HG03521 (cell line): ENCODE results near the gene BCAS3.

Experiments used
- ATAC-seq: cut with Tn5 transposase; IDR thresholded peaks from one replicate; pipeline ENCODE4 v1.9.1; 2021; ENCODE audit warnings: mild to moderate bottlenecking, moderate library complexity; ENCODE audit not compliant: unreplicated experiment

The BCAS3 gene

DNA sequence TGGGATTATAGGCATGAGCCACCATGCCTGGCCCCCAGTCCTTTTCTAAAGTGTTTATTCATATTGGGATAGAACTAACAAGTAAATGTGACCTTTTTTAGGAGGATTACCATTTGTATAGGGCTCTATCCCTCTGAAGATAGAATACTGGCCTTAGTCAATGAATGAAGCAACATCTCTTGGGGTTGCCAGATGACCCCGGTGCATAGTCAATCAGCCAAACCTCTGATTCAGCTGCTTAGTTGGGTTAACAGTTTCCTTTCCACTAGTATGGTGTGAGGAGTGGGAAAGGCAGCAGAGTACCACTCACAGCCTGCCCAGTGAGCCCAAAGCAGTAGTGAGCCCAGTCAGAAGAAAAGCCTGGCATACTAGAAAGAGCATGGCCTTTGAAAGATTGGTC lies 627.4 kb downstream of the BCAS3 start:
- ATAC-seq, result no peak

DNA sequence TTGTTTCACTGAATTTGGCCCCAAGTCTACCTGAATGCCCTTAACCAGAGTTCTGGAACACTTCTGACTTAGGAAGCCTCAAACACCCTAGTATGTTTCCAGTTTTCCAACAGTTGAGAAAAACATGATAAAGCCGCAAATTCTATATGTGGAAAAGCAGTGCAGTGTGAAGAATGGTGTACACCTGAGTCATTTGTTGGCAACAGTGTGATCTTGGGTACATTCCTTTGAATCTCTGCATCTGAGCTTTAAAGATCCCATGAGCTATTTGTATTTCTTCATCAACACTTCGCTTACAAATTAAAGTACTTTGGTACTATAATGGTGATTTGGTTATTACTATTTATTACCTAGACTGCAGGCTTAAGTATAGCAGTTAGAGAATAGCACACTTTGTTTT lies 628.4 kb downstream of the BCAS3 start:
- ATAC-seq, result no peak

DNA sequence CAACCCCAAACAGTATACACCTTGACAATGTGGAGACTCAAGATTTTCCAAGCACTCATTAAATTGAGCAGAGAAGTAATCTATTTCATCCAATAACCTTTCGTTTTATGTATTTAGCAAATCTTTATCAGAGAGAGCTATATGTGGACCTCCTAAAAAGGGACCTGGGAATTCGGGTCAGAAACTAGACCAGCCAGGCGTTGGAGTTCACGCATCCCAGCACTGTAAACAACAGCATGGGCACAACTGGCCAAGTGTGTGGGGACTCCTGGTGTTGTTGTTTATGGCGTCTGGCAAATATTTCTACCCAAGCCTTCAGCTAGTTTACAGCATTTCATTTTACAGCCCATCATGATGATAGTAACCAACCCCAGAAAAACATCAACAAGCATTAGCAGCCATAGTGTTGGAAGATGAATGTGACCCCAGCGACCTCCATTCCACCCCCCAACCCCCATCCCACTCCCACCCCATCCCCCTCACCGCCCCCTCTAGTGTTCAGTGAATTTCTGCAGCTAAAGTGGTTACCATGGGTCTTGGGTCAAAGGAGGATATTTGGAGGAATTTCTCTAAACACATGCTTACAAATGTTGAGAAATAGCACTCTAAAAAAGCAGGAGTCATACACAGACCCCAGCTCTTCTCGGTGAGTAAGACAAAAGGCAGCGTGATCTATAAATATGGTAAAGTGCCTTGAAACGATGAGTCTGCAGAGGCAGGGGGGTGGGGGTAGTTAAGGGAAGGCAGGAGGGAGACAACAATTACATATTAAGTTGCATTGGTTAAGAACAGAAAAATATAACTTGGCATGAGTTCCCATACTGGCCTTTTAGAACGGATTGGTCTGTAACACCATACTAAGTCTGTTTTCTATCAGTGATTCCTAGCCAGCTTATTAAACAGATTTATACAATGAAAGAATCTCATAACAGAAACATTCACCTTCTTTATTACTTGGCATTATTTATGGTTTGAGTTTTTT lies 630.5 kb downstream of the BCAS3 start:
- no peak for ATAC-seq

DNA sequence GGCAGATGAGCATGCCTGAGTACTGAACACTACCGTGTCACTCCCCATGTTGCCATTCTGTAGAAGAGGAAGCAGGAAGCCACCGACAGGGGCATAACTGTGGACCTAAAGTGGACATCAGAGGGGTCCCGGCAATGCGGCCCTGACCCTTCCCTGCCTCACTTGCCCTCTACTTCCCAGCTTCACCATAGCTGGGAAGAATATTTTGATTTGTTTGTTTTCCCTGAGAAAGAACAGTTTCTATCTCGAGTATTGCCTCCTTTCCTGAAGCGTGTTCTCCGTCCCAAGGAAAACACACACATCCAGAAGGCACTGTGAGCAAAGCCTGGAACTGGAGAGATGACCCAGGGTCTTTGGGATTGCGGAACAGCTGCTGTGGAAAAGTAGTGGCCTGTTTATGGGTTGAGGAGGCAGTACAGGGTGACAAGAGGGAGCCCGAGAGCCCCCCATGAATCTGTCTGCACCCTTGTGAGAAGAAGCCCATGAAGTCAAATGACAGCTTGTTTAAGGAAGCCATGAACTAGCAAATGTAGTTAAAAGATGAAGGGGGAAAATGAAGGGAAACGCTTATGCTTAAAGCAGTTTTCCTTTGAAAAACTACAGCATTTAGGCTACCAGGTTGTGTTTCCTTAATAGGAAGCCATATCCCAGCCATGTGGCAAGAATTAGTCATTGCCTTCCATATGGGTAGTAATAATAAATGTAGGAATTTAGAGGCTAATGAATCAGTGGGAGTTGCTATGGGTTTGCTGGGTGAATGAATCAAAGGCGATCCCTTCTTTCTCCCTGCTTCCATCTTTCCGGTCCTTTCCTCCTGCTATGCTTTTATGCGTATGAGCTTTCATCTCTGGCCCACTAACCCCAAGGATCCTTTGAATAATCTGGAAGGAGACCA lies 632.0 kb downstream of the BCAS3 start:
- ATAC-seq, result no peak

DNA sequence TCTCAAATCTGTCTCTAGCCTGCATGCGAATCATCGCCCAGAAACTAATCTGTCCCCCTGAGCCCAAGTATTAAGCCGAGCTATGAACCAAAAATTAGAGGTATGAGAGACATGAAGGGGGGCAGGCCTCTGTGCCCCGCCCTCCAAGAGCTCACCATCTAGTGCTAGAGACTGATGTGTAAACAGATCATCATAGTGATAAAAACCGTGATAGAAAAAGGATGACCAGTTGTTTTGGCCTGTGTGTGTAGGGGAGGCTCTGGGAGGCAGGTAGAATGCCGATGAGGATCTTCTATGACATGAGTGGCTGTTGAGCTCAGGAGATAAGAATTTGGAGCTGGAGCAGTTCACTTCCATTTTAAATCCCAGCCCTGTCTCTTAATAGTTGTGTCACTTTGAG lies 632.9 kb downstream of the BCAS3 start:
- ATAC-seq, result no peak

DNA sequence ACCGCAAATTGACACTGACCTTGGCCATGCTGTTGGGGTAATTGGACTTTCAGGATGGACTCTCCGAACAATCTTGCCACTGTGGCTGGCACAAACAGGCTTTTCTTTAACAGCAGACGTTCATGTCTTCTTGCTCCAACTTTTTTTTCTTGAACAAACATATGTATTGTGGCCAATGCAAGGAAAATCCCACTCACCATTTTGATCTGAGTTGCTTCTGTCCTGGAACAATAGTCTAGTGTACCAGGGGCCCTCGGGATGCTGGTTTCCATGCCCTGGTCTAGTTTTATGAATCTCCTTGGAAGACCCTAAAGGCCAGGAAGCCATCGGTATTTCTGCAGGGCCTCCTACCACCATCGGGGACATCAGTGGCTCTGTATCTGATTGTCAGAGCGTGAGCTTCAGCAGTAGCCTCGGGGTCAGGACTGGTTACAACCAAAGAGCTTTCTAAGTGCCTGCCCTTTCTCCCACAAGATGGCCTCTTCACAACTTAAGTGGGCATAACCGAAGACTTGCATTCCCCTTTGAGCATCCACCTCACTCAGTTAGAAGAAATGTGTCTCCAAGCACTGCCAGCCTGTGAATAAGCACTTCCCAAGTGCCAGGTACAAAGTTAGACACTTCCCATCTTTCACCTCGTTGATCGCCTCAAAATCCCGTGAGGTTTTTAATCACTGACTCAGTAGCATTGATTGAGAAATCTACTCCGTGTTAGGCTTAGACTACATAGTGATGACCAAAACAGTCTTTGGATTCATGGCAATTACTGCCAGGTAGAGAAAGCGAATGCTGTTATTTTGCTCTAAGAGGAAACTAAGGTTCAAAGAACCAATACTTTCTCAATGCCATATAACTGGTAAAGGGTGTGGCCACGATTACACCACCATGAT lies 635.0 kb downstream of the BCAS3 start:
- no peak for ATAC-seq

DNA sequence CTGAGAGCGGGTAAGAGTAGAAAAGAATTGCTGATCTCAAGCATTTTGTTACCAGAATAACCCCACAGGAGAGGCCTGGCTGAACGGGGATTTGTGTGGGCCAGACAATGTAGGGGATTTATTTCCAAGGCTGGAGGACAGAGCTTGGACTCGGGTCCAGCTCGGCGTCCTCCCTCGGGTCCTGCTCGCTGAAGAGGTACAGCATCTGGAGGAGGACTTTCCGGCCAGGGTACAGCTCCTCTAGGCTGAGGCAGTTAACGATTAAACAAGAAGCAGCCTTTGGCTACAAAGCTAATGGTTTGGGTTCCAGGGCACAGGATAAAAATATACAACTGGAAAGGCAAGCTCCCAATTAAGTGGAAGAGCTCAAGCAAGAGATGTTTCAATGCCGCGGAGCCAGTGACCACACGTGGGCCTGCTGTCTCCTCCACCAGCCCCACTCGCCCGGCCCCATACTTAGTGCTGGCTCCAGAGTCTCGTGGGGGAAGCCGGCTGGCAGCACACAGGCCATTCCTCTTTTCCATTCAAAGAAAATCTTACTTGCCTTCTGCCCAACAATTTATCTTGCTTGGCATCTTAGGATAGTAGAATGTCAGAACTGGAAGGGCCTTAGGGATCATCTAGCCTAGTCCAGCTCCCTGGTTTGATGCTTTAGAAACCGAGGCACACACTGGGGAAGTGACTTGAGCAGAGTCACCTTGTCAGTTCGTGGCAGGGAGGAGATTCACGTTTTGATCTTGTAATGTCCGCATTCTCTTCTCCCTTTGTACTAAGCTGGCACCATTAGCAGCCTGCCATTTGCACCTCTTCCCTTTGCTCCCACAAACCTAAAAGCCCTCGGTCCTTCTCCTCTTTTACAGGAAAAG lies 636.0 kb downstream of the BCAS3 start:
- ATAC-seq, result no peak

DNA sequence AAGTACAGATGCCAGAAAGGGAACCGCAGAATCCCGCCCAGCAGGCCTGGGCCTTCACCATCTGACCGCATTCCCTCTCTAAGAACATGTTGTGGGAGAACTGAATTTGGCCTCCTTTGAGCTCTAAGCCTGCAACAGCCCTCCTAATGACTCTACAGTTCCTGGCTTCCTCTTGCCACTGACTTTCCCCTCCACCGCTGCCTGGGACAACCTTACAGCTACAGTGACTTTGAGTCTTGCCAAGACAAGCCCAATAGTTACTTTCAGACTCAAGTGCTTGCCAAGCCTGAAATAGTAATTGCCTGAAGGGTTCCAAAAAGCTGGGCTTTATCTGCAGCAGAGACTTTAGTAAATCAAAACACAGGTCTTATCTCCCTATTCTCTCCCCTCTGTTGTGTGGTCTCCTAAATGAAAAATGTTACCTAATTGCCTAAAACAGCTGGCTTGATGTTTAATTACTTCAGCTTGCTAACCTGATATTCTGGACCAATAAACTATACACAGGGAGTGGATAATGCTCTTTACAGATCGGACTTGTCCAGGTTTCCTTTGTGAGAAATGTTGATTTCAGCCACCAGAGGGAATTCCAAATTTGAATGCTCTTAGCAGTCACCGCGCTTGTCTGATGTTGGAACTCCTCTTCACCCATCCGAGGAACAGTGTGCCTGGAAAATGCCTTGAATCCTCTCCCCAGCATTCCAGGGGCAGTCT lies 636.9 kb downstream of the BCAS3 start:
- ATAC-seq, result no peak

DNA sequence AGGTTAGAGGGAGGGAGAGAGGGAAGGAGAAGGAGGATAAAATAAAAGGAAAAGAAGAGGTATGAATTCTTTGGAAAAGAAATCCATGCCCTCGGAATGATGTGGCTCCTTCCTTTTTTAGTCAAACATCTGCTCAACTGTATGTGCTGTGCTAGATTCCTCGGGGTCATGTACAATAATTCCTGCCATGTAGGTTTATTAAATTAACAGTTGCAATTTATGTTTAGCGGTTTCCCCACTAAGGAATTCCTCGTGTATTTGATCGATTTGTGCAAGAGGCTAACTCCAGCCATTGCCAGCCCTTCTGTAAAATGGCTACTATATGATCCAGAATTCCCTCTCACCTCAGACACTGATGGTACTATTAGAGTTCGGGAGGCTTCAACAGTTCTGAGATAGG lies 639.0 kb downstream of the BCAS3 start:
- ATAC-seq, result no peak

DNA sequence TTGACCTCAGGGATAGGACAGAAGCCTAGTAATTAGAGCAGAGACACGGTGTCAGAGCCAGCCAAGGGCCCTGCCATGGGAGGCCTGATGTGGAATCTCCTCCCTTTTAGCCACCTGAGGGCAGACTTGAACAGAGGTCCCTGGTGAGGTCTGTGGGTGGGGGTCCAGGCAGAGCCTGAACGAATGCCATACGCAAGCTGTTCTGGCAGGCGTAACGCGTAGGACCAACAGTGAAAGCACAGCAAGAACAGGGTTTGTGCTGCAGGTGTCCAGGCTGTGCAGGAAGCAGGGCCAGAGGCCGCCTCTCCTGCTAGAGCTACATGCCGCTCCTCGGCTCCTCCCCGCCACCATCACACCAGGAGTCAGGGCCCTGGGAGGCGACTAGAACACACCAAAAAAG lies 640.1 kb downstream of the BCAS3 start:
- ATAC-seq, result no peak

DNA sequence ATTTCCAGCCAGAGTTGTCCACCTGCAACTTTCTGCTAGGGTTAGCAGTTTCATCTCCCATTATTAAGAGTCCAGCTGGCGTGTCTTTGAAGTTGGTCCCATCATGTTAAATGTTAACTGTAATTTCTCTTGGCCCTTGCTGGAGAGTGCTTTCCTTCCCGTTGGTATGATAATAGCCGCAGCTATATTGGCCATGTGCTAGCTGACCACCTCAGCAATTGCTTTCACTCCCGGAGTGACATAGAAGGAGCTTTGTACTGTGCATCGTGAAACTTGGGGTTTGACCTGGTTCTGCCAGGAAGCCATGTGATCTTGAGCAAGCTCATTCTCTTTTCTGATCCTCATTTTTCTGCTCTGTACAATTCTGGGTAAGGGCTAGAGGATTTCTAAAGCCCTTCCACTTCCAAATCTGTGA lies 641.0 kb downstream of the BCAS3 start:
- ATAC-seq, result no peak

DNA sequence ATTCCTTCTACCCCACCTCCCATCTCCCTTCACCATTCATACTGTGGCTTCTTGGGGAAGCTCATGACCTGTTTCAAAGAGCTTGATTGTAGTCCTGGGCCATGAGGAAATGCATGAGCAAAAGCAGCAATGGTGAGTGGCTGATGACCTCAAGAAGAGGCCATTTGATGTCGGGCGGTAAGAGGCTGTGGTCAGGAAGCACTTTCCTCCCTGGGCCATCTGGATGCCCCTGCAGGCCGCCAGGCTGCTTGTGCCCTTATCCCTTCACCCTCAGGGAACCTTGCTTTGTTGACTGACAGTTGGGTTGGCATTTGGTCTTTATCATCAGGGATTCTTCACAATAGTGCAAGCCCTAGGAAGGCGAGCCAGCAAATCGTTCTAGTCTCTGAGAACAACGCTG lies 643.7 kb downstream of the BCAS3 start:
- no peak for ATAC-seq

DNA sequence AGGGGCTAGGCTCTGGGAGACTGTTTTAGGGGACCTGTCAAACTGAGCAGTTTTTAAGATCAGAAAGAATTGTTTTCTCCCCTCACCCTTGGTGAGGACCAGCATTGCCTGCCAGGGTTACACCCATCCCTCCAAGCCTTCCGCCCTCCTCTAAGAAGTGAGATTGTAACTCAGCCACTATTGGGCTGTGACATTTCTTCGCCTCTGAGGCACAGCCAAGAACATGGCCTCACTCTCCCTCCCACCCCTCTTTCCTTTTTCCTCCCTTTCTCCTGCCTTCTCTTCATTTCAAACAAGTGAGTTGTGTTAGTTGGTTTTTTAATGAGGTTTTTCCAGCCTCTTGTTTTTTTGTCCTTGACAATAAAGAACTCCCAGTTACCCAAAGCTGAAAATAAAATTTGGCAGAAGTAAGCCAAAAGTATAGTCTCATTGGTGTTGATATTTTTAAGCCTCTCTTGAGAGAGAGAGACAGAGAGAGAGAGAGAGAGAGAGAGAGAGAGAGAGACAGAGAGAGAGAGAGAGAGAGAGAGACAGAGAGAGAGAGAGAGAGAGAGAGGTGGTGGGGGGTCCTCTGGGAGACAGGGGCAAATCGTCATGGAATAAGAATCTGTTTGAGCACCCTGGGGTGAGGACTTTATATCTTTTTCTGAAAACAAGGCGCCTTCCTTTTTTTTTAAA lies 644.8 kb downstream of the BCAS3 start:
- no peak for ATAC-seq

DNA sequence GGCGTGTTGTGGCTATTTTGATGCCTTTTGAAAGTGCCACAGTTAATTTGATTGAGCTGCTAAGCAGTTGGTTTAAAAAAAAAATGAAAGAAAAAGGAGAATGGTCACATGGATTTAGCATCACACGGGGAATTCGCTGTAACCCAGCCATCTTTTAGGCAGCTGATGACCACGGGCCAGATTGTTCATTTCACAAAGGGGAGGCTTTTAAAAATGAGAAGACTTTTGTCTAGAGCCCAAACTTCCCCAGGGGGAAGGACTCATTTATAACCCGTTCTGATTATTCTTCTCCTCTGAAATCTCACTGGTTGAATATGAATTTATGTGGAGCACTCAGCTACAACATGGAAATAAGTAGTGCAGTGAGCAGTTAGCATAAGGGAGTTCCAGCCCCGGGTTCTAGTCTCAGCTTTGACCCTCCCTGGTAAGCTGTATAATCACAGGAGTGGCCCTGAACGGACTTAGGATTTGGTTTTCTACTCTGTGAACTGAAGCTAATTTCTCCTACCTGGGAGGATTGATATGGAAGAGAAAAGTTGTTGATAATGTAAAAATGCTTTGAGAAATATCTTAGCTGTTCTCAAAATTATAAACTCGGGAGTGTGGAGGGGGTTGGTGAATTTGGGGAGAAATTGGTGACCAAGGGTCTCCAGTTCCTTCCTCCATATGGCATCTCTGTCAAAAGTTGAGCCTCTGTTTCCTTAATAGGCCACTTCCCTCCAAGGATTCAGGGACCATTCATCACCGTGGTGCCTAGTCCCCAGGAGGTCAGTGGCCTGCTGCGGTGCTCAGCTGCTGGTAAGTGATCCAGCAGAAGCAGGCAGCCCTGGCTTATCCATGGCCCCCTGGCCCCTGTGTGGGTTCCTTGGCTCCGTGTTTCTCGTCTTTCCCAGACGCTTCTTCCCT lies 645.6 kb downstream of the BCAS3 start:
- no peak for ATAC-seq

DNA sequence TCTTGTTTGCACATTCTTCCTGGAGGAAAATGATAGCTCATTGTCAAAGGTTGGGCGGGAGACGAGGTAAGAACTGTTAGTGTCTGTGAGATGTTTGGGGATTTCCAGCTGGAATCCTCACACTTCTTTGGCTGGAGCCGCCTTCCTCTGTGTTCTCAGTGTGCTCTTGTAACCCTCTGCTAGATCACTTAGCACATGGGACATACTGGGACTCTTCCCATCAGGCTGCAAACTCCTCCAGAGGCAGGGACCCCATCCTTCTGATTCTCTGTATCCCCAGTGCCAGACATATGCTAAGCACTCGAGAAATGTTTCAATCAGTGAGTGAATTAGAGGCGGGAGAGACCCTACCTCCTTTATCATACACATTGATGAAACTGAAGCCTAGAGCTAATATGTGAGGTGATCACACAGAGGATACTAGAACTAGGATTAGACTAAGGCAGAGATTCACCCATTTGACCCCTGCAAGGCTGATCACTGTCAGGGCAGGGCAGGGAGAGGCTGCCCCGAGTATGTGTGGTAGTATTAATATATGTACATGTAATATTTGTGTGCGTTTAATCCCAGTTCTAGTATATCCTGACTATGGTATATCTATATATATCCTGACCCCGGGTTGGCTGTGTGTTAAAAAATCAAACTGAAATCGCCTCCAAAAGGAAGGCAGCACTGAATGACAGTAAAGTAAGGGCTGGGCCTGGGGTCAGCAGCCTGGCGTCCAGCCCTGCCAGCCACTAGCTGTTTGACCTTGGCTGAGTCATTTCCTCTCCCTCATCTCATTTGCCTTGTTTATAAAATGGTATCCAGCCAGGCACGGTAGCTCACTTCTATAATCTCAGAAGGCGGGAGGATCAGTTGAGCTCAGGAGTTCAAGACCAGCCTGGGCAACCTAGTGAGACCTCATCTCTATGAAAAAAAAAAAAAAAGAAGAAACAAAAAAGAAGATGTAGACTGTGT lies 646.5 kb downstream of the BCAS3 start:
- no peak for ATAC-seq

DNA sequence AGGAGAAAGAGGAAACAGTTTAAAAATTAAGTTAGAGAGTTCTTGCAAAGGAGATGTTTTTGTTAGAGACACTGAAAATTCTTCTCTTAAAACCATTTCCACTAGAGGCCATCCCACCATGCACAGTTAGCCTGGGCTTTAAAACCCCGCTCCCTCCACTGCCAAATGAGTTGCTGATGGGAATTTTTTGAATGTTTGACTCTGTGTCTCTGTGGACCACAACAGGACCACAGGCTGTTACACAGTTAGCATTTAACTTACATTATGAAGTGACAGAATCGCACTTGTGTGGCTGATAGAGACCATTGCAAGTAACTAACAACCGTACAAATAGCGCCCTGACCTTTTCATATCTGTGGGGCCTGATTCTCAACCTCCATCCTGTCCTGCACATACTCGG lies 647.3 kb downstream of the BCAS3 start:
- no peak for ATAC-seq
